ENCODE results near the gene DCUN1D4. TPM values are rescaled to one million over a fixed set of nuclear protein-coding genes. Genes with fewer than 3 reads are reported as not detected.

The DCUN1D4 gene
- polyA plus RNA-seq, 1 of the 3 experiments (the other 2 are of a cell fraction): 42.9 TPM

DNA sequence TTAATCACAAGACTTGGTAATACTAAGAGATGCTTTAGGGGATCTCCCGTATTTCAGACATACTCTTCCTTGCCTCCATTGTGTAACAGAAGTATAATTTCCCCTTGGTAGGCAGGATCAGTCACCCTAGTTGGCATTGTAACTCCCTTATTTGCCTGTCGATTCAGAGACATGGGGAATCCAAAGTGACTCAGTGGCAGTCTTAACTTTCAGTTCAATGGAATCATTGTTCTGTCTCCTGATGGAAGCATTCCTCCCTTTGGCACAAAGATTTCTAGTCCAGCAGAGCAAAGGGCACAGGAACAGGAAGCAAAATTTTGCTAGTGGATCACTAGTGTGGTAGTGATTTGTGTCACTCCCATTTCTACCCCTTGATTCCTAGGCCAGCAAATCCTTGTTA, 80.4 kb downstream of the DCUN1D4 start:
- no peaks in the 10 kb centered on the region for H3K9me3 ChIP-seq
- WGBS (ENCODE audit: low lambda C conversion rate): 3% methylated on average over 2 of the region's 2 CpGs
- no peak for TF ChIP-seq MXI1 (IDR thresholded peaks at IDR 0.05; ENCODE audit: low read depth, low read length)
- TF ChIP-seq RCOR1 (IDR thresholded peaks at IDR 0.05; ENCODE audit: low read length): no peak
- no peak for TF ChIP-seq MAX (IDR thresholded peaks at IDR 0.05; ENCODE audit: low read depth)
- TF ChIP-seq SIN3A (IDR thresholded peaks at IDR 0.05; ENCODE audit: borderline replicate concordance, low read depth, low read length): no peak
- no peak for TF ChIP-seq NRF1 (IDR thresholded peaks at IDR 0.05; ENCODE audit: low read depth, low read length)
- no peak for TF ChIP-seq NFIC (IDR thresholded peaks at IDR 0.05; ENCODE audit: borderline replicate concordance)
- no peak for TF ChIP-seq GABPA (IDR thresholded peaks at IDR 0.05; ENCODE audit: low read depth)
- no peak for TF ChIP-seq YY1 (IDR thresholded peaks at IDR 0.05; ENCODE audit: low read depth)
- no peak for TF ChIP-seq ZBTB33 (IDR thresholded peaks at IDR 0.05; ENCODE audit: borderline replicate concordance, low read depth)
- TF ChIP-seq TAF1 (IDR thresholded peaks at IDR 0.05; ENCODE audit: borderline replicate concordance, low read depth, low read length): no peak
- no peak for TF ChIP-seq RXRA (IDR thresholded peaks at IDR 0.05; ENCODE audit: borderline replicate concordance, low read depth)
- no peak for TF ChIP-seq CHD2 (IDR thresholded peaks at IDR 0.05; ENCODE audit: low read length, partially characterized antibody)
- TF ChIP-seq USF2 (IDR thresholded peaks at IDR 0.05; ENCODE audit: borderline replicate concordance, low read depth, low read length): no peak
- TF ChIP-seq EZH2phosphoT487 (IDR thresholded peaks at IDR 0.05; ENCODE audit: borderline replicate concordance, low read depth): no peak
- ChIA-PET CTCF (no interaction called here), POLR2A (no interaction called here)
- H3K9ac ChIP-seq: no peak overlapping the region
- no peaks in the 10 kb centered on the region for H3K79me2 ChIP-seq (ENCODE audit: insufficient read depth)
- no peaks in the 10 kb centered on the region for H3K9me2 ChIP-seq
- no peak overlapping the region; the same call in 1 of the 2 replicates for H3K4me2 ChIP-seq
- no peaks in the 10 kb centered on the region for H3F3A ChIP-seq (replicated peaks; ENCODE audit: insufficient read depth)
- H3K4me1 ChIP-seq (ENCODE audit: control insufficient read depth in 1 of 2, insufficient read depth in 2 of 2, low read depth in 1 of 2, low read length in 1 of 2): no peaks in the 10 kb centered on the region
- no peak overlapping the region for H2AFZ ChIP-seq (ENCODE audit: low read depth)
- no peaks in the 10 kb centered on the region for H4K20me1 ChIP-seq (ENCODE audit: insufficient read depth)
- H3K27ac ChIP-seq (ENCODE audit: low read depth in 2 of 2, low read length in 1 of 2): no peak overlapping the region
- DNase-seq: no peak
- no peak overlapping the region for H3K4me3 ChIP-seq (ENCODE audit: low read depth in 2 of 2, low read length in 1 of 2)
- peaks cover under 1 to 6% of the 10 kb centered on the region in 2 experiments for H3K36me3 ChIP-seq (replicated peaks in 1 of 2; ENCODE audit: control insufficient read depth in 1 of 2, insufficient read depth in 2 of 2, low read length in 1 of 2)
- no peaks in the 10 kb centered on the region for H3K27me3 ChIP-seq (ENCODE audit: insufficient read depth)

DNA sequence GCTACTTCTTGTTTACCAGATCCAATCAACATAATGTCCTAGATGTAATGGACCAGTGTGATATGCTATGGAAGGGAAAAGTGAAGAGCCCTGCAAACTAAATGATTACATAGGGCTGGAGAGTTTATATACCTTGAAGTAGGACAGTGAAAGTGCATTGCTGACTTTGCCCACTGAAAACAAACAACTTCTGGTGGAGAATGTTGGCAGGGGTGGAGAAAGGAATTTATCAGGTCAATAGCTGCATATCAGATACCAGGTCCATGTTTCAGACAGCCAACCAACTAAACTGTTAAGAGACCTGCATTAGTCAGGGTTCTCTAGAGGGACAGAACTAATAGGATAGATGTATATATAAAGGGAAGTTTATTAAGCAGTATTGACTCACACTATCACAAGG, 82.4 kb downstream of the DCUN1D4 start:
- Histone ChIP-seq H3K4me2 (no peak overlapping the region), H3K27ac (ENCODE audit: low read depth in 2 of 2, low read length in 1 of 2) (no peak overlapping the region), H3K4me3 (ENCODE audit: low read depth in 2 of 2, low read length in 1 of 2) (no peak overlapping the region), H3K9ac (no peak overlapping the region), H2AFZ (ENCODE audit: low read depth) (no peak overlapping the region), H3K4me1 (ENCODE audit: control insufficient read depth in 1 of 2, insufficient read depth in 2 of 2, low read depth in 1 of 2, low read length in 1 of 2) (no peaks in the 10 kb centered on the region), H4K20me1 (ENCODE audit: insufficient read depth) (no peaks in the 10 kb centered on the region), H3K9me2 (no peaks in the 10 kb centered on the region), H3K79me2 (ENCODE audit: insufficient read depth) (no peaks in the 10 kb centered on the region), H3K9me3 (no peaks in the 10 kb centered on the region), H3K27me3 (ENCODE audit: insufficient read depth) (no peaks in the 10 kb centered on the region), H3F3A (replicated peaks; ENCODE audit: insufficient read depth) (no peaks in the 10 kb centered on the region), H3K36me3 (replicated peaks in 1 of 2; ENCODE audit: control insufficient read depth in 1 of 2, insufficient read depth in 2 of 2, low read length in 1 of 2) (peaks cover 0 to 4% of the 10 kb centered on the region in 2 experiments)
- CTCF ChIA-PET: no interaction called here
- POLR2A ChIA-PET: no interaction called here
- no peak for DNase-seq
- TF ChIP-seq FOSL2 (IDR thresholded peaks at IDR 0.05; ENCODE audit: borderline replicate concordance, low read depth): no peak
- no peak for TF ChIP-seq FOXJ3 (CRISPR knock-in tag; IDR thresholded peaks at IDR 0.05)
- no peak for TF ChIP-seq USF1 (IDR thresholded peaks at IDR 0.05; ENCODE audit: borderline replicate concordance, low read depth)
- no peak for TF ChIP-seq PBX3 (IDR thresholded peaks at IDR 0.05)
- no peak for TF ChIP-seq MXI1 (IDR thresholded peaks at IDR 0.05; ENCODE audit: low read depth, low read length)
- no peak for TF ChIP-seq JUND (IDR thresholded peaks at IDR 0.05)
- no peak for TF ChIP-seq RXRA (IDR thresholded peaks at IDR 0.05; ENCODE audit: borderline replicate concordance, low read depth)
- TF ChIP-seq RFX5 (IDR thresholded peaks at IDR 0.05; ENCODE audit: low read length): no peak
- no peak for TF ChIP-seq ZBTB33 (IDR thresholded peaks at IDR 0.05; ENCODE audit: borderline replicate concordance, low read depth)
- TF ChIP-seq FOXM1 (IDR thresholded peaks at IDR 0.05; ENCODE audit: low read depth): no peak
- TF ChIP-seq POLR2AphosphoS5 (IDR thresholded peaks at IDR 0.05; ENCODE audit: low read depth, low read length): no peak
